HG03196 (cell line): ENCODE data around the gene METTL6.
"Not testable (repeated sequence)": the region's sequence is repeated elsewhere in the genome, so short reads cannot be mapped to it uniquely, and the experiment has no call there.

Experiments used
- ATAC-seq: cut with Tn5 transposase; IDR thresholded peaks from one replicate; pipeline ENCODE4 v1.9.1; 2021; ENCODE audit not compliant: unreplicated experiment

METTL6 gene

GRCh38 chr3:15375461-15376000 is 51.8 kb downstream of the METTL6 start:
- ATAC-seq, result no peak

- ATAC-seq, result no peak
These were observed 54.4 kb downstream of the METTL6 start for GRCh38 chr3:15372918-15373317.

- ATAC-seq, result no peak
These were observed 58.7 kb downstream of the METTL6 start for GRCh38 chr3:15368561-15369135.

GRCh38 chr3:15367059-15367458 is 60.3 kb downstream of the METTL6 start:
- no peak for ATAC-seq

GRCh38 chr3:15364078-15364477 is 63.3 kb downstream of the METTL6 start:
- ATAC-seq, result not testable (repeated sequence)

GRCh38 chr3:15361494-15362214 is 65.7 kb downstream of the METTL6 start:
- ATAC-seq, result peak; percentile 86

GRCh38 chr3:15360788-15361493 is 66.4 kb downstream of the METTL6 start:
- no peak for ATAC-seq
